Muscle of back (tissue), 11 donors: ENCODE results near the gene NLGN1. TPM values are rescaled to one million over a fixed set of nuclear protein-coding genes. Genes with fewer than 3 reads are reported as not detected.

Experiments used
- DNase-seq, 3 donors: peaks; one replicate each; pipeline versions ENCODE4 v3.0.0 to v3.0.0-alpha.2; 2013
- polyA plus RNA-seq, 10 donors: library from polyadenylated mRNA; unstranded; fragments of 120-200 nt; gene quantifications; one replicate each; pipeline ENCODE4 v1.2.1, GENCODE V29; 2013; ENCODE audit not compliant: insufficient read length in 10 of 10

NLGN1 gene
- polyA plus RNA-seq, 10 donors: 1.5 to 2.7 (median 2.0) TPM

GRCh38 chr3:173839859-173840258, 442.3 kb downstream of the NLGN1 start:
- DNase-seq: no peak

- no peak for DNase-seq
Measured at GRCh38 chr3:173841334-173841733, 443.8 kb downstream of the NLGN1 start.

GRCh38 chr3:173843060-173843459, 445.5 kb downstream of the NLGN1 start:
- no peak for DNase-seq

GRCh38 chr3:173846584-173846983, 449.0 kb downstream of the NLGN1 start:
- DNase-seq: no peak

DNA sequence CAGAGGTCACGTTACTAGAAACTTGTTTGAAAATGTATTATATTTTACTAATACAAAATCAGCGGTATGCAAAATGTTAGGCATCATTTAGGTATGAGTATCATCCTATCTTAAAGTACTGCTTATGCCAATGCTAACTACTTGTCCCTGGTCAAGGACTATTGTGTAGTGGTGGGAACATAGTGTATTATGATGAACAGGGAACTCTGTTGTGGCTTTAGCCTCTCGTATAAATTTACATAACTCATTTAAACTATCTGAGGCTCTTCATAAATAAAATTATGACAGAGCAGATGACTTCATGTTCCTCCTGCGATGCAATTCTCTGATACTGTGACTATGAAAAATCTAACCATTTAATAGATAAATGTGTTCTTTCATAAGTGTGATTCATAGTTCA, 451.9 kb downstream of the NLGN1 start:
- DNase-seq: no peak

DNA sequence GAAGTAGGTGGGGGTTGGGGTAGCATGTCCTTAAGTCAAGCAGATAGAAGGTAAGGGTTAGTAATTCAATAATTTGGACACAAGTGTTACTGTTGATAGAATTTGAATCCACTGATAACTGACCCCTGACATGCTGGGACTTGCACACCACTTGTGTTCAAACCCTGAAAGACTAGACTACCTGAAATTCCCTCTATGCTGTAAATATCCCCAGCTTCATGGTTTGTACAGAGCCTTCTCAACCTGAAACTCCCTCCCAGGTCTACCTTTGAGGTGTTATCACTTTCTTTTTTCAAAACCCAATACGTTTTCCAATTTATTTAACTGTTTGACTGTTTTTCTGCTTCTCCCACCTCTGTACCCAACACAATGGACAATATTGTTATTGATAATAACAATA, 459.6 kb downstream of the NLGN1 start:
- no peak for DNase-seq

DNA sequence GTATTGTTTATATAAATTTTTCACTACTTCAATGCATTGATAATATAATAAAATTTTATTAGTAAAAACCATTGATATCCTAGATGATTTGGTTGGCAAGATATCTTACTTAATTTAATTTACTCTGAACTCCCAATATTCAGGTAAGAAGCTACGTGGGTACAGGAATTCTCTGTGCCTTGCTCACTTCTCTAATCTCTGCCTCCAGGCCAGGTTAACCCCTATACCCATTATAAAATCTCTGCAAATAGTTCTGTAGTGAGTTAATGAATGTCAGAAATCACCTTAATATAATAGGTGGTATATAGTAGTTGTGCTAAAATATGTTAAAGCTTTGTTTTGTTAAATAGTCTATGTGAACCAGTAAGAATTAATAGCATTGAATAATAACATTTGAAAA, 465.2 kb downstream of the NLGN1 start:
- no peak for DNase-seq

DNA sequence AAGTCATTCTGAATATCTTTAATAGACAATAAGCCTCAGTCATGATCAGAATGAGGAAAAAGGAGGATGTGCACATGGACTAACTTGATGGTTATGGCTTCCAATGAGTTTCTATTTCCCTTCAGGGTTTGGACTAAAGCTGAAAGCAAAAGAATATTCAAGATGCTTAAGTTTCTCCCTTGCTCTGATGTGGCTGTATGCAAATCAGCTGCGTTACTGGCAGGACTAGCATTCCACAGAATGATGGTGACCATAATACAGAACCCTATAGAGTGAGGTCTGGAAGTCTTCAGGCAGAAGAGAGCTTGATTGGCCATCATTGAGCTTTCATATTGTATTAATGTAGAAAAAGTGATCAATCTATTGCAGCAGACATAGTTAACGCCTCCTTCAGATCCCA, 466.0 kb downstream of the NLGN1 start:
- DNase-seq: no peak

DNA sequence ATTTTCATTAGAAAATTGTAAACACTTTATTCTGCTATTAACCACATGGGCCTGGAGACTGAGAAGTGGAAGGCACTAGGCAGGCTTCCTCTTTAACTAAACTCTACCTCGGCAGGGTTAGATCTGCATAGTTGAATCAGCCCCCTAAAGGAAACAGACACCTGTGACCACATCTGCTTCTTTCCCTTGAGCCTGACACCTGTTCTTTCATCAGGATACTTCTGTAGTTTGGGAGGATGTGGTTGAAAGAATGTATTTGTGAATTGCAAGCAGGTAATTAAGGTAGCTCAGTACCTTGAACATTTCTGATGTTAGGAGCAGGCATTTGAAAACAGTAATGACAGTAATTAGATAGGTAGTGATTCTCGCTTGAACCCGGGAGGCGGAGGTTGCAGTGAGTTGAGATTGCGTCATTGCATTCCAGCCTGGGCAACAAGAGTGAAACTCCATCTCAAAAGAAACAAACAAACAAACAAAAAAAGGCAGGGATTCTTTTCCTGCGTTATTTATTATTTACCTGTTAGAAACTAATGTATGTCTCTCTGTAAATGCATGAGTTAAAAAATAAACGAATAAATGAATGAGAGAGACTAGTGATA, 468.5 kb downstream of the NLGN1 start:
- no peak for DNase-seq

DNA sequence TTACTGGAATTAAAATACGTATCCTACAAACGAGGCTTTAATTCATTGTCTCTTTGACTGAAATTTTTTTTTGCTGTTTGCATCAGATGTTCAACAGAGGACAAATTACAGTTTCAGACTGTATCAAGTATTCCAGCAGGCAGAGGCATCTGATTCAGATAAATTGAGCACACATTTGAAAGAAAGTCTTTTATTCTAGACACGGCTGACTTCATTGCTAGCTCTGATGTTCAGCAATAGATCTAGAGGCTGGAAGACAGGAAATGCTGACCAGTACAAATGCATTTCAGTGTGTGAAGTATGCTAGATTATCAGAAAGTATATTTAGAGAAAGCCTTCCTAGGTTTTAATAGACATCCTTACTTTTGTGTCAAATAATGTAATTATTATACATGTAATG, 472.2 kb downstream of the NLGN1 start:
- DNase-seq: no peak

GRCh38 chr3:173870976-173871375, 473.4 kb downstream of the NLGN1 start:
- no peak for DNase-seq

DNA sequence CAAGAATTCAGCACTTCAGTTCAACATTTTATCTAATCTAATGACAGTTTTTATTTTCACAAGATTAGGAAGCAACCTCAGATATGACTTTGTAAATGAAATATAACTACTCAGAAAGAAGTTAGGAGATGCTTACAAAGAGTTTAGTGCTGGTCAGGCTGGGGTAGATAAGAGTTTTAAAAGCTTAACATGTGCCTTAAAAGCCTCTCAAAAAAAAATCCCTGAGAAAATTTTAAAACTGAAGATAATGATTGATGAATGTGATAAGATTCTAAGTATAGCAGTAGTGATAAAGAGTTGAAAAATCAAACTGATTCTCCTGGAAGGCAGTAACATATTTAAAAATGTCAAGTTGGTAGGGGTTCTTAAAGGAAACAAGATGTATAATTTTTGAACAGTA, 478.2 kb downstream of the NLGN1 start:
- no peak for DNase-seq

DNA sequence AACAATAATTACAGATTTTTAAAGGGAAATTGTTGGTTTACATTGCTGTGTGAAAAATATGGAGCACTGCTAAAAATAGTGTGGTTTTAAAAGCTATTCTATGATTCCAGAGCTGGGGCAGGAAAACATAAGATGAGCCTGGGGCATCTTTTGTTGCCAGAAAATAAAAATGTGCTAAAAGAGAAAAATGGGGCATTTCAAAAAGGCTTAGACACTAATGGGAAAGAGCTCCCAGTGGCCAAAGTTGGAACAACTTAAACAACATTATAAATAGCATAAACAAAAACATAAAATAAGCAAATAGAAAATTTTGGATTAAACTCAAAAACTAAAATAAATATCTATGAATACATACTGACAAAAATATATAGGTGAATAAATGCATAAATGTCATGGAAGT, 478.9 kb downstream of the NLGN1 start:
- no peak for DNase-seq

DNA sequence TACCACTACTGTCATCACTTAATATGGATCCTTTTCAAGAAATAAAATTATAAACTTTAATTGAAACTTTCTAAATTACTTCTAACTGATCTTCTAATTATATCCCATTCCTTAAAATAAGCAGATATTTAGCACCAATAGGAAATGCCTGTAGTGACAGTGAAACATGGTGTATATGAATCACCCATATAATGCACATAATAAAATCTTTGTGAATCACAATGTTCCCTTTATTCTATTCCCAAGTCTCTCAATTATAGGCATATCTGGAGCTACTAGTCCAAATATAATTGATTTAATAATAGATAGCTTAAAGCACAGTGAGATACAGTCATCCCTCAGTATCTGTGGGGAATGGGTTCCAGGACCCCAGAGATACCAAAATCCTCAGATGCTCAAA, 490.3 kb downstream of the NLGN1 start:
- no peak for DNase-seq

- peak in 2 of 3 donors; percentile 16 to 21 for DNase-seq
Measured at GRCh38 chr3:173889596-173889995, 492.1 kb downstream of the NLGN1 start.

DNA sequence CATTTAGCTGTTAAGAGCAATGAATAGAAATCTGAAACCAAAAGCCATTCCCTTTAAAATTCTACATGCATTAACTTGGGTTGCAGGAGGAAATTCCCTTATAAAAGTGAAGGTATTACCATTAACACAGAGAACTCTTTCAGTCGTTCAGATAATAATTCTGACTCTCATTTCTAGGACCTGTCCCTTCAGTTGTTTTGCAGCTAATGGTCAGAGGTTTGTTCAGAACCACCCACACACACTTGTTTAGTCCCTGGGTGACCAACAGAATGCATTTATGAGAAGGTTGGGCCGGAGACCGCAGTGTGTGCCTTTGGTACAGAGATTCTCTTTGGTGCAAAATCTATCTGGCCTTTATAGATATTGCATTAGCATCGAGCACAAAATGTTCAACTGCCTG, 492.5 kb downstream of the NLGN1 start:
- DNase-seq: no peak

- peak in 2 of 3 donors; percentile 9 to 13 for DNase-seq
Measured at GRCh38 chr3:173891272-173892100, 493.9 kb downstream of the NLGN1 start.

GRCh38 chr3:173892547-173892946, 495.0 kb downstream of the NLGN1 start:
- no peak for DNase-seq

- DNase-seq: peak in 1 of 3 donors; percentile 53
Measured at GRCh38 chr3:173893066-173893465, 495.5 kb downstream of the NLGN1 start.

DNA sequence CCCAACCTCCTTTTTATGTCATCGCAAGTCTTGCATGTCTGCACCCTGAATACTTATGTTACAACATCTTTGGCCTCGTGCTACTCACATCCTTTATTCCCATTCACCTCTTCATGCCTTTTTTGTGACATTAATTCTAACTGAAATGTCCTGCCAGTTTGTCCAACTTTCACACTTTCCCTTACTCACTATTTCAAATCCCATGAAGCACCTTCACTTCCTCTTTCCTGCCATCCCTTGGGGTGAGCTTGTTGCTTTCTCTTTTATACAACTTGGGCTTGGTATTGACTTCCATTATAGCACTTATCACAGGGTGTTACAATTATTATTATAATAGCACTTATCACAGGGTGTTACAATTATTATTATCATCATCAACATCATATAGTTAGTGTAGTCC, 496.3 kb downstream of the NLGN1 start:
- no peak for DNase-seq

DNA sequence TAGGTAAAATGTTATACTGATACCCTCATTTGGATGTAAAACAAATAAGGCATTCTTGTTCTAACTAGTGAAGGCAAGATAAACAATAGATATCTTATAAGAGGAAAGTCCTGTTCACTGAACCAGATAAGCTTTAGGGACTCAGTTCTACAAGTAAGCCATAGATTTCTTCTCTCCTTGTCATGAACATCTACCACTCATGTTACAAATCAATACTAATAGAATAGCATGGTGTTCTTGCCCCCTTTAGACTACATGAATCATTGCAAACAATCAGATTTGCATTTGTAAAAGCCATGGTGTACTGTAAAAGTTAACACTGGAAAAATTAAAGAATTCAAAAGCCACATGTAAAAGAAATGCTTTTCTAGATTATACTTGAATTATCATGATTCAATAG, 500.1 kb downstream of the NLGN1 start:
- DNase-seq: no peak

- no peak for DNase-seq
Measured at GRCh38 chr3:173901649-173902048, 504.1 kb downstream of the NLGN1 start.

- no peak for DNase-seq
Measured at GRCh38 chr3:173902401-173902800, 504.9 kb downstream of the NLGN1 start.

- no peak for DNase-seq
Measured at GRCh38 chr3:173902871-173903270, 505.3 kb downstream of the NLGN1 start.
